HG02870 (cell line): Measurements from ENCODE around the gene ADAMTS12.

Experiments
- ATAC-seq: cut with Tn5 transposase; IDR thresholded peaks from one replicate; pipeline ENCODE4 v1.9.1; 2021; ENCODE audit warnings: mild to moderate bottlenecking, moderate library complexity; ENCODE audit not compliant: unreplicated experiment

ADAMTS12 gene

GRCh38 chr5:33490071-33490665 lies 401.6 kb downstream of the ADAMTS12 start:
- no peak for ATAC-seq

DNA sequence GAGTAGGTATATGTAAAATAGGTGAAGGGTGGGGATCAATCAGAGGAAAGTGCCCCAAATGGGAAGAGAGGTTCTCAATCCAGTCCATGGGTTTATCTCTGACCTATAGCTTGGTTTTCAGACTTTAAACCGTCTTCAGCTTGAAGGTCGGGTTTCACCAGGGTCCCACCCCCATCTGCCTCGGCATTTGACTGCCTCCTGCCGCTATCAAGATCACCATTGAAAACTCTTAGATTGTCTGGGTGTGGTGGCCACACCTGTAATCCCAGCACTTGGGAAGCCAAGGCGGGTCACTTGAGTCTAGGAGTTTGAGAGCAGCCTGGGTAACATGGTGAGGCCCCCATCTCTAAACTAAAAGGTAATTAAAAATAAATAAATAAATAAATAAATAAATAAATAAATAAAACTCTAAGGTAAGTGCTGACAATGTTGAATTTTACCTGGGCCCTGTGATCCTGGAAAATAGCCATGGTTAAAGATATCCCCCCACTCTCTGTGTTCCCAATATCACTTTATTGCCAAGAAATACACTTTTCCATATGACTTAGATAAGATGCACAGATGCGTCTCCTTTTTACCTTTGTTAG lies 402.2 kb downstream of the ADAMTS12 start:
- no peak for ATAC-seq

GRCh38 chr5:33488558-33489355 lies 403.0 kb downstream of the ADAMTS12 start:
- no peak for ATAC-seq

- ATAC-seq: no peak
Measured at GRCh38 chr5:33487236-33487635, 404.6 kb downstream of the ADAMTS12 start.

DNA sequence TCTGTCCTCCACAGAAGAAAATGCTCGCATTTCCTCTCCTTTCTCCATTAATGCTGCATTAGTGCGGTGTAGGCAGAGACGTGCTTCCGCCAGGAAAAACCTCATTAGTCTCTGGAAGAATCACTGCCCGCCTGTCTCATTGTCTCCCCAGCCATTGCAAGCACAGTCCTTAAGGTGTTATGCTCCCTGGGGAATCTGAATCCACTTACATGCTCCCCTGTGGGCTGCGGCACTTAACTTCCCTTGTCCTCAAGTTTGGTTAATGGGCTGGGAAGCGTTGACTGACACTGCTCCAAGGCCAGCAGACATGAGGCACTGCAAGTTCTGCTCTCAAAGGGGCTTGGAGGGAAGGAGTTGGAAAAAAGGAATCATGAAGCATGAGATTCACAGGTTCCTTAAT lies 409.5 kb downstream of the ADAMTS12 start:
- ATAC-seq: no peak

- ATAC-seq: no peak
Measured at GRCh38 chr5:33480876-33481275, 410.9 kb downstream of the ADAMTS12 start.

GRCh38 chr5:33479311-33479710 lies 412.5 kb downstream of the ADAMTS12 start:
- ATAC-seq: no peak

GRCh38 chr5:33477816-33478215 lies 414.0 kb downstream of the ADAMTS12 start:
- ATAC-seq: no peak

DNA sequence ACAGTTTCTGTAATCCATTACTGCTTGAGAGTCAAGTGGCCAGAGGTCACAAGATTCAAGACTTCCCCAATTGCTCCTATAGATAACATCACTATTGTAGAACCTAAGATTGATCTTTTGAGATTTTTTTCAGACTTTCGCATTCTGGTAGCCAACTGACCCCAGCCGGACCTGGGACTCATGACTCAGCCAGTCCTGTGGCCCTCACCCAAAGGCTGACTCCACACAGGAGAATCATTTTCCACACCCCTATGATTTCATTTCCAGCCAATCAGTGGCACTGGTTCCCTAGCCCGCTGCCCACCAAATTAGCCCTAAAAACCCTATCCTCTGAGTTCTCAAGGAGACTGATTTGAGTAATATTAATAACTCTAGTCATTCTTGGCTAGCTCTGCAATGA lies 414.8 kb downstream of the ADAMTS12 start:
- ATAC-seq: no peak

DNA sequence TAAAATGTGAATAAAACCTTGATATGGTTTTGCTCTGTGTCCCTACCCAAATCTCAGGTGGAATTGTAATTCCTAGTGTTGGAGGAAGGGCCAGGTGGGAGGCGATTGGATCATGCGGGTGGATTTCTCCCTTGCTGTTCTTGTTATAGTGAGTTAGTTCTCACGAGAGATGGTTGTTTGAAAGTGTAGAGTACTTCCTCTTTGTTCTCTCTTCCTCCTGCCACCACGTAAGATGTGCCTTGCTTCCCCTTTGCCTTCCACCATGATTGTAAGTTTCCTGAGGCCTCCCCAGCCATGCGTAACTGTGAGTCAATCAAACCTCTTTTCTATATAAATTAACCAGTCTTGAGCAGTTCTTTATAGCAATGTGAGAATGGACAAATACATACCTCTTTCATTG lies 416.1 kb downstream of the ADAMTS12 start:
- no peak for ATAC-seq

DNA sequence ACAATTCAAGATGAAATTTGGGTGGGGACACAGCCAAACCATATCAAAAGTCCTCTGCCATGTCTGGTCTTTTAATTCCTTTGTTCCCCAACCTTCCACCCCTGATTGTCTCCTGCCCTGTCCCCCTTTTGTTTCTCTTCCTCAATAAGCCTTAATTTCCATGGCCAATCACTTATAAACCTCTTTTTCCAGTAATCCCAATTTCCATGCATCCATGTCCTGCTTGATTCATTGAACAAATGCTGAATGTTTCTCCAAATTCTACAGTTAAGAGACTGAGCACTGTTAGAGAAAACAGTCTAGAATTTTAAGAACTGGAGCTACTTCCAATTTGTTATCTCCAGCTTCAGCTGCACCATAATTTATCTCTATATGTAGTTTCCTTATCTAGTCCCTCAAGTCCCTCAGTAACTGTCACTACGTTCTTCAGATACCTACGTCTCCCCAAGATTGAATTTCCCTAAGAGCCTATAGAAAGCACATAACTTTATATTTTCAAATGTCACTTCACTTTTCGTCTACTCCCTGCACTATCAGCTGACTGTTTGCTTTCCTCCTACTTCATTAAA lies 416.8 kb downstream of the ADAMTS12 start:
- ATAC-seq: no peak

GRCh38 chr5:33474004-33474403 lies 417.8 kb downstream of the ADAMTS12 start:
- ATAC-seq: no peak
